GM19099 (cell line): ENCODE results near the gene C16orf90.

Experiments
- POLR2A ChIP-seq: IDR thresholded peaks from 3 replicates; pipeline ENCODE4 v1.6.1; 2011; ENCODE audit warnings: low read depth; ENCODE audit not compliant: insufficient read length; ENCODE audit errors: extremely low read depth

The C16orf90 gene

DNA sequence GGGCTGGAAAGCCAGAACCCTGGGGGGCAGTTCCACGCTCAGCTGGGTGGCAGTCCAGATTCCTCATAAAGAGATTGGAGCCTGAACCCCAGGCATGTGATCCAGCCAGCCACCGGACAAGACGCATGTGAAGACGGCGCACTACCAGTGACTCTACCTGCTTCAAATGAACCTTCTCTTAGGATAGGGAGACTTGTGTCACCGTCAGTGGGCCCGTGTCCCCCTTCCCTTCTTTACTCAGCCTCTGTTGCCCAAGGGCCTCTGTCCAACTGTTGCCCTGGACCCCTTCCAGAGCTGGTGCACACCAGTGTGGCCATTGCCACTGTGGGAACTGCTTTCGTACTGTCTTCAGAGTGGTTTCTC is 23.7 kb upstream of the C16orf90 start:
- TF ChIP-seq POLR2A: no peak

- no peak for TF ChIP-seq POLR2A
These were observed 23.1 kb upstream of the C16orf90 start for GRCh38 chr16:3518292-3518985.

DNA sequence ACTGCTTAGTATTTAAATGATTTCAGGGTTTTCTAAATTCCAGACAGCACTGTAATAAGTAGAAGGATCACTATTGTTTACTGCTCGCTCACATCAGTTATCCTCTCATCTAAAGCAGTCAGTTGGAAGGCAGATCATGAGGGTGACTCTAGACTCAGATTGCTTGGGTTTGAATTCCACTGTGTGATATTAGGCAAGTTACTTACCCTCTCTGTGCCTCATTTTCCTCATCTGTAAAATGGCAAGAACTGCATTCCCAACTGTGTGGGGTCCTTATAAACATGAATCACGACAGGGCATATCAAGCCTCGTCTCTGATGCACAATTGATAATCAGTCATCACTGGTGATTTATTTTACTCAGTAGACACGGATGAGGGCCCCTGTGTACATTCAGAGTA is 20.6 kb upstream of the C16orf90 start:
- TF ChIP-seq POLR2A: no peak

DNA sequence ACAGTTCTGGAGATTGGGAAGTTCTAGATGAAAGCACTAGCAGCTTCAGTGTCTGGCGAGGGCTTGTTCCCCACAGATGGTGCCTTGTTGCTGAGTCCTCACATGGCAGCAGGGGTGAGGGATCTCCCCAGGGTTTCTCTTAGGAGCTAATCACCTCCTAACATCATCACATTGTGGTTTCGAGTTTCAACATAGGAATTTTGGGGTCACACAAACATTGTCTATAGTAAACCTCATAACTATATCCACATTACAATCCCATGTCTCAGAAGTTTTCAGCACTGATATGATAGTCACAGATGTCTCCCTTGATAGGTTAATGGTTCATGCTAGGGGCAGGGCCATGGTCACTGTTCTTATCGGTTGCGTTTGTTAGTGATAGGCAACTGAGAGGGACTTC is 19.3 kb upstream of the C16orf90 start:
- TF ChIP-seq POLR2A: no peak

- TF ChIP-seq POLR2A: no peak
These were observed 18.7 kb upstream of the C16orf90 start for GRCh38 chr16:3513892-3514583.

DNA sequence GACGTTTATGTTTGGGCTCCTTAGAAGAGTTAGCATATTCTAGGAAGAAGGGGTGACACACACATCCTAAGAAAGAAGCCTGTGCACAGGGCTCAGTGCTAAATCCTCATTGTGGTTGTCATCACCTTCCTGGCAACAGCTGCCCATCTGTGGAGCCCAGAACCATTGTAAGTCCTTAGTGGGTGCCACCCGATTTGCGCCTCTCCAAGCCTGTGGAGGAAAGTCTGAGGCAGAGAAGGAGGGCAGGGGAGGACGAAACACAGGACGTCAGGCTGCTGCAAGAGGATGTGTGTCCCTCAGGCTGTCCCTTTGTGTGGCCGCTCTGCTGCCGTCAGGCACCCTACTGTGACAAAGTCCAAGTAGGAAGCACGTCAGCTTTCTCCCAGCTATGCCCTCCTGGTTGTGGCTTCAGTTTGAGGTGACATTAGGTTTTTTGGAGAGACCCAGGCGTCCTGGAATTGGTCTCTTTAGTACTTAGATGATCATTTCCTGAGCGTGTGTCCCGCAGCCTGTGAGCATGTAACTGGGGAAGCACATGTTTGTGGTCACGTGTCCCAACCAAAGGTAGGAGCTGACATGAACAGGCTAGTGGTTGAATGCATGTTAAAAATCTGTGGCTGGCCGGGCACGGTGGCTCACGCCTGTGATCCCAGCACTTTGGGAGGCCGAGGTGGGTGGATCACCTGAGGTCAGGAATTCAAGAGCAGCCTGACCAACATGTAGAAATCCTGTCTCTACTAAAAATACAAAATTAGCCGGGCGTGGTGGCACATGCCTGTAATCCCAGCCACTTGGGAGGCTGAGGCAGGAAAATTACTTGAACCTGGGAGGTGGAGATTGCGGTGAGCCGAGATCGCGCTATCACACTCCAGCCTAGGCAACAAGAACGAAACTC is 16.2 kb upstream of the C16orf90 start:
- no peak for TF ChIP-seq POLR2A

DNA sequence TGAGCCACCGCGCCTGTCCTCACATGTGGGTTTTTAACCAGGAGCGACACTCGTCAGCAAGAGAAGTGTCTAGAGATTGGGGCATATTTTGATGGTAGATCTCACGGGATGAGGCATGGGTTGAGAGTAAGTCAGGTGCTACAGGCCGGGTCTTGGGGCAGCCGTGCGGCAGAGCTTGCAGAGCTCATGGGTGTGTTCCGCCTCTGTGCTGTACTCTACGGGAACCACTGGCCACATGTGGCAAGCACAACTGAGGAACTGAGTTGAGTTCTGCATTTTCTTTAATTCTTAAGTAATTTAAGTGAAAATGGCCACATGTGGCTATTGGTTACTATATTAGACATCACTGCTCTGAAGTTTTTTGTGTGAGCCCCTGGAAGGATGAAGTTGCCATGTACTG is 15.1 kb upstream of the C16orf90 start:
- no peak for TF ChIP-seq POLR2A

- TF ChIP-seq POLR2A: no peak
These were observed 14.2 kb upstream of the C16orf90 start for GRCh38 chr16:3509470-3509928.

DNA sequence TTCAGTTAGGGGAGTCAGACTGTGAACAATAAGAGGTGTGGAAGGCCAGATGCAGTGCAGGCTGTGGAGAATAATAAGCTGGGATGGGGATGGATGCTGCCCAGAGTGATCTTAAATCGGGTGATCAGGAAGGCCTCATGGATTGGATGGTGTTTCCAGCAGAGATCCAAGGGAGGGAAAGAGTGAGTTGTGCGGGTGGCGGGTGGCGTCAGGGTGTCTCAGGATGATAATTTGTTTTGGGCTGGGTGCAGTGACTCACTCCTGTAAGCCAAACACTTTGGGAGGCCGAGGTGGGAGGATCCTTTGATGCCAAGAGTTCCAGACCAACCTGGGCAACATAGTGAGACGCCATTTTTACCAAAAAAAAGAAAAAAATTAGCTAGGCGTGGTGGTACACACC is 13.4 kb upstream of the C16orf90 start:
- no peak for TF ChIP-seq POLR2A

DNA sequence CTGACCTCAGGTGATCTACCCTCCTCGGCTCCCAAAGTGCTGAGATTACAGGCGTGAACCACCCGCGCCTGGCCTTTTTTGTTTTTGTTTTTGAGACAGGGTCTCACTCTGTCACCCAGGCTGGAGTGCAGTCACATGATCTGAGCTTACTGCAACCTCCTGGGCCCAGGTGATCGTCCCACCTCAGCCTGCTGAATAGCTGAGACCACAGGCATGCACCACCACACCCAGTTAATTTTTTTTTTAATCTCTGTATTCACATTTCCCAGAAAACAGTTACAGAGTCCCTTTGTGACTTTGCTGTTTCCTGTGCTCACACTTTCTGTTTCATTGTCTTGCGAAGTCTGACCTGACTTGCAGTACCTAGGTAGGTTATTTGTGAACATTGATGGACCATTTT is 8.2 kb upstream of the C16orf90 start:
- TF ChIP-seq POLR2A: no peak

DNA sequence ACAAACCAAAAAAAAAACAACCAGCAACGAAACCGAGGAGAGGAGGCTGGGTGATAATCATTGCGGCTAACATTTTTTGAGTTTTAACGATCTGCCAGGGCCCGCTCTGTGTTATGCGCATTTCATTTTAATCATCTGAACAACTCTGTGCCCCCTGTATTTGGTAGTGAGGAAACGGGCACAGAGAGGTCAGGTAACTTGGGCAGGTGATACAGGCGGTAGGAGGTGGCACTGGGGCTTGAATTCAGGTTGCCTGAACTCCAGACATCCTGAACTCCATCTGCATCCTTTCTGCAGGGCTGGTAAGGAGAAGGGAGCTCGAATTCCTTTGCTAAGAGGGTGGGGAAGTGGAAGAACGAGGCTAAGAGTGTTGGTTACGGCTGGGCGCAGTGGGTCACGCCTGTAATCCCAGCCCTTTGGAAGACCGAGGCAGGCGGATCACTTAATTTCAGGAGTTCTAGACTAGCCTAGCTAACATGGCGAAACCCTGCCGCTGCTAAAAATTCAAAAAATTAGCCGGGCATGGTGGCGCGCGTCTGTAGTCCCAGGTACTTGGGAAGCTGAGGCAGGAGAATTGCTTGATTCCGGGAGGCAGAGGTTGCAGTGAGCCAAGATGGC is 6.6 kb upstream of the C16orf90 start:
- TF ChIP-seq POLR2A: no peak

- no peak for TF ChIP-seq POLR2A
These were observed 3.7 kb upstream of the C16orf90 start for GRCh38 chr16:3498988-3499387.

- no peak for TF ChIP-seq POLR2A
These were observed 2.5 kb upstream of the C16orf90 start for GRCh38 chr16:3497771-3498170.

DNA sequence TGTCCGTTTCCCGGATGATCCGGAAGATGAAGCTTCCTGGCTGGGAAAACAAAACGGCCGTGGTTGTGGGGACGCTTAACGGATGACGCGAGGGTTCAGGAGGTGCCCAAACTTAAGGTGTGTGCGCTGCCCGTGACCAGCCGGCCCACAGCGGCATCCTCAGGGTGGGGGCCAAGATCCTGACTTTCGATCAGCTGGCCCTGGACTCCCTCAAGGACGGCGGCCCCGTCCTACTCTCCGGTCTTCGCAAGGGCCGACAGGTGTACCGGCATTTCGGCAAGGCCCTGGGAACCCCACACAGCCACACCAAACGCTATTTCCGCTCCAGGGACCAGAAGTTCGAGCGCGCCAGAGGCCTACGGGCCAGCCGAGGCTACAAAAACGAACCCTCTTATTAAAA is 1.1 kb upstream of the C16orf90 start:
- TF ChIP-seq POLR2A: no peak

DNA sequence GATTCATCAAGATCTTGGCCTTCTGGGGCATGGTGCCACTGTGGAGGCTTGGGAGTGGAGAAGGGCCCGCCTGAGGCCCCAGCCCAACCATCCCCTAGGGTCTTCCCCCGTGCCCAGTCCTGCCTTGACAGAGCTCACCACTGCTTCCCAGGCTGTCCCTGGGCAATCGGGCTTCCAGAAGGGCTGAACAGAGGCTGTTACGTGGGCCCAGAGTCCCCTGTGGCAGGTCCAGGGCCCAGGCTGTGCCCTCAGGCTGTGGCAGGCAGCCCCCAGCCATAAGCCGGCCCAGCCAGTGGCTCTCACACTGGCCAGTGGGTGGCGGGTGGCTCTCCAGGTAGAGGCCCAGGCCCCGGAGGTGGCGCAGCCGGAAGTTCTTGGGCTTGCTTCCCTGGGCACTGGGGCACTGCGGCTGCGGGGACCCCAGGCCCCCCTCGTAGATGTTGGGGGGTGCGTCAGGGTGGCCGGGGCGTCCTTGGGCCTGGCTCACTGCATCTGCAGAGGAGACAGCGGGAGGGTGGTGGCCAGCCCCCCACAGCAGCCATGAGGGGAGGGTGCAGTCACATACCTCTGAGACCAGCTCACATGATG is 809 bp downstream of the C16orf90 start:
- no peak for TF ChIP-seq POLR2A

DNA sequence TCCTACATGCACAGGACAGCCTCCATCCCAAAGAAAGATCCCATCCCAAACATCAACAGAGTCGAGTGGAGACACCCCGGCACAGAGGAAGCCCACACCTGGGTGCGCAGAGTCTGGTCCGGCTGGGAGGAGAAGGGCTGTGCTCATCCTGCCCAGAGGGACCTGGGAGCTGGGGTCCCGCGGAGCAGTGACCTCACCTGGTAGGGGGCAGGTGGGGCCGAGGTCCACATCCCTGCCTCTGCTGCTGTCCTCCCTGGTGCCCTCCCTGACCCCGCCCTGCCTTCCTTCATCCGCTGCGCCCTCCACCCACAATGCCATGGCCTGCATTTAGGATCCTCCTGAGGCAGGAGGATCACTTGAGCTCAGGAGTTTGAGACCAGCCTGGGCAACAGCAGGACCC is 2.9 kb downstream of the C16orf90 start:
- no peak for TF ChIP-seq POLR2A
